Measurements from ENCODE around the gene ANXA11.
"Not testable (repeated sequence)": the region's sequence is repeated elsewhere in the genome, so short reads cannot be mapped to it uniquely, and the experiment has no call there.

DNA sequence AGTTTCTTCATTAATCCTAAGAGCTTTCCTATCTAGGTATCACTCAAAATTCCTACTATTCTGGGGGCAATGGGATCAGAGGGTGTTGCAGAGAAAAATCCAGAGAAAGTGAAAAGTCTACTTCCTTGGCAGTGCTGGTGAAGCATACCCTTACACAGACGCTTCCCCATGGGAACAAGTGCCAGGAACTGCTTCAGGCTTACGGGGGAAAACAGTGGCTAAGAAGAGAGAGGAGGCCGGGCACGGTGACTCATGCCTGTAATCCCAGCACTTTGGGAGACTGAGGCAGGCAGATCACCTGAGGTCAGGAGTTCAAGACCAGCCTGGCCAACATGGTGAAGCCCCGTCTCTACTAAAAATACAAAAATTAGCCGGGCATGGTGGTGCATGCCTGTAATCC is 2.8 kb downstream of the ANXA11 start:
- TF ChIP-seq EZH2 (IDR thresholded peaks at IDR 0.05); POLR2AphosphoS5 (IDR thresholded peaks at IDR 0.05; ENCODE audit: borderline replicate concordance, low read depth, low read length): not testable (repeated sequence)

Measured in SK-N-MC (cell line).